C4-2B (cell line): ENCODE data around the gene SLC66A3.

Source experiments
- CTCF ChIP-seq: fragments of 450-650 bp; conservative IDR thresholded peaks from 2 replicates; pipeline ENCODE4 v1.5.1; 2017; ENCODE audit warnings: mild to moderate bottlenecking
- ZFX ChIP-seq: fragments of 450-650 bp; IDR thresholded peaks from 2 replicates; pipeline ENCODE4 v1.6.1; 2017

GRCh38 chr2:11163439-11164317 lies 8.4 kb downstream of the SLC66A3 start:
- TF ChIP-seq CTCF (no peak), ZFX (no peak)
